GM23248 (cell line): ENCODE data around the gene C9orf43.
"Not testable (repeated sequence)": the region's sequence is repeated elsewhere in the genome, so short reads cannot be mapped to it uniquely, and the experiment has no call there.

Source experiments
- EZH2 ChIP-seq: fragments of 200-600 bp; sonication (generic); IDR thresholded peaks from 2 replicates; pipeline ENCODE4 v1.6.1; 2018; ENCODE audit warnings: antibody characterized with exemption, mild to moderate bottlenecking; ENCODE audit not compliant: insufficient read depth, poor library complexity, severe bottlenecking
- EZH2phosphoT487 ChIP-seq: fragments of 200-600 bp; sonication (generic); IDR thresholded peaks from 2 replicates; pipeline ENCODE4 v1.6.1; 2018; ENCODE audit warnings: antibody characterized with exemption, moderate library complexity, mild to moderate bottlenecking, low read depth; ENCODE audit not compliant: insufficient read depth

DNA sequence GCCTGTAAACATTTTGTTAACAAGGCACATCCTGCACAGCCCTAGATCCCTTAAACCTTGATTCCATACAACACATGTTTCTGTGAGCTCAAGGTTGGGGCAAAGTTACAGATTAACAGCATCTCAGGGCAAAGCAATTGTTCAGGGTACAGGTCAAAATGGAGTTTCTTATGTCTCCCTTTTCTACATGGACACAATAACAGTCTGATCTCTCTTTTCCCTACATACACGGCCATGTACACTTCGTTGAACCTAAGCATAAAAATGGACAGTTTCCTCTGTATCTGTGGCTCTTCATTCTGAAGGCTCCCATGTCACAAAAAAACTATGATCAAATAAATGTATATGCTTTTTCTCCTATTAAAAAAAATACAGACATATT lies 30.7 kb upstream of the C9orf43 start:
- not testable (repeated sequence) for TF ChIP-seq EZH2, EZH2phosphoT487
